Left kidney (tissue), 2 donors: ENCODE measurements around the gene CTNND2. TPM values are rescaled to one million over a fixed set of nuclear protein-coding genes. Genes with fewer than 3 reads are reported as not detected.
"Not testable (repeated sequence)": the region's sequence is repeated elsewhere in the genome, so short reads cannot be mapped to it uniquely, and the experiment has no call there.

Experiments
- DNase-seq: peaks from one replicate; pipeline ENCODE4 v3.0.0-alpha.2; 2013
- polyA plus RNA-seq: library from polyadenylated mRNA; unstranded; fragments of 120-200 nt; gene quantifications from one replicate; pipeline ENCODE4 v1.2.1, GENCODE V29; 2013; ENCODE audit not compliant: insufficient read length

The CTNND2 gene
- polyA plus RNA-seq, 1 donor = 2.8 TPM

DNA sequence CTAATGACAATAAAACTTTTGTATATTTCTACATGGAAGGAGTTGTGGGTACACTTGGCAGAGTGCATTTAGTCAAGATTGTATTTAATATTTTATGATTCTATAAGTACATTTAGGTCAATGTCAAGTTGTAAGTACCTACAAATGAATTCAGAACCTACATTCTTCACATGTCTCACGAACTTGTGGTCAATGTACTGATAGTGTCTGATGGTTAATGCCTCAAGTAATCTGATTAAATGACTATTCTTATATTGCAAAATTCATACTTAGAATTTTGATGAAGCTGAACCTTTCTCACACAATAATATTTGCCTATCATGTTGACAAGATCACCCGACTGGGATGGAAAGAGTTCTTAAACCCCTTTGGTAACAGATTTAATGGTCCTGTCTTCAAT is 444.5 kb downstream of the CTNND2 start:
- DNase-seq = no peak

- DNase-seq = no peak
Measured at GRCh38 chr5:11455505-11455904, 448.7 kb downstream of the CTNND2 start.

- DNase-seq = no peak
Measured at GRCh38 chr5:11452852-11453251, 451.4 kb downstream of the CTNND2 start.

GRCh38 chr5:11449966-11450365 is 454.3 kb downstream of the CTNND2 start:
- no peak for DNase-seq

DNA sequence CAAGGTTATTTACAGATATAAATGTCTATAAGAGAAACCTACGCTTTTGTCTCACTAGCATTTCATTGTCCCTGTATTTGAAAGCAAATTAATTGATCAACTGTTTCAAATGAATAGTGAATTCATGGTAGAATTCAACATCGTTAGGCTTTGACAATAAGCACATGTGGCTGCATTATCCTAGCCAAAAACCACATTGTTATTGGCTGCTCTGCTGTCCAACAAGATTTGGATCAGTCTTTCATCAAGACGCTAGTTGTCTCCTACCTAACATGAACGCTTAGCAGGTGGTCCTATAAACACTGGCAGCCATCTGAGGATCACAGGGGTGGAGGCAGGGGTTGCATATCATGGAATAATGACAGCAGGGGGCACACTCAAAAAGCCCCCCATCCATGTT is 455.0 kb downstream of the CTNND2 start:
- DNase-seq = no peak

DNA sequence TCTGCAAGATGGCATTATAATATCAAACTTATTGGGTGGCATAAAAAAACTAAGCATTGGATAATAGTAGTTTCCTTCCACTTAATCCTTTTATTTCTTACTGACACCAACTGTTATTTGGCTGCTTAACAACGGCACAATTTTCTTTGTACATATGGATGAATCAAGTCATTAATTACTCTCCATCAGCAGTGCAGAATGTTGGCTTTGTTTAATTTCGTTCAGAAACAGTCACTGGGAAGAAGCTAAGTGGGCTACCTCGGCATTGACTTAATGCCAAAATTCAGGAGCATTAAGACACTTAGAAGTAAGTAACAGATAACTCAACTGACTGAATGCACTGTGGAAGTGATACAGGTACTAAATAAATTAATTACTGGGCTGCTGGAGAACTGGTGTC is 460.4 kb downstream of the CTNND2 start:
- no peak for DNase-seq

- DNase-seq = no peak
Measured at GRCh38 chr5:11432116-11432515, 472.1 kb downstream of the CTNND2 start.

- DNase-seq = no peak
Measured at GRCh38 chr5:11429254-11429653, 475.0 kb downstream of the CTNND2 start.

DNA sequence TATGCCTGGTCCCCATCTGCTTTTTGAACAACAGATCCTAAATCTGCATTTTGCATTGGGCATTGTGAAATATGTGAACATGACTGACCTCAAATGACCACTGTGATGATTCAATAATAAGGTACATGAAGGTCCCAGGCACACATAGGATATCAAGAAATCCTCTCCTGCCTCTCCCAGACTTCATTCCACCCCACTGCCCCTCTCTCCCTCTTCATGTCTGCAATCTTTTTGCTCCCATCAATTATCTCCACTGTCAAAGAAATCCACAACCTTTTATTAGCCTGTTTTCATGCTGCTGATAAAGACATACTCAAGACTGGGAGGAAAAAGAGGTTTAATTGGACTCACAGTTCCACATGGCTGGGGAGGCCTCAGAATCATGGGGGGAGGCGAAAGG is 476.7 kb downstream of the CTNND2 start:
- no peak for DNase-seq

DNA sequence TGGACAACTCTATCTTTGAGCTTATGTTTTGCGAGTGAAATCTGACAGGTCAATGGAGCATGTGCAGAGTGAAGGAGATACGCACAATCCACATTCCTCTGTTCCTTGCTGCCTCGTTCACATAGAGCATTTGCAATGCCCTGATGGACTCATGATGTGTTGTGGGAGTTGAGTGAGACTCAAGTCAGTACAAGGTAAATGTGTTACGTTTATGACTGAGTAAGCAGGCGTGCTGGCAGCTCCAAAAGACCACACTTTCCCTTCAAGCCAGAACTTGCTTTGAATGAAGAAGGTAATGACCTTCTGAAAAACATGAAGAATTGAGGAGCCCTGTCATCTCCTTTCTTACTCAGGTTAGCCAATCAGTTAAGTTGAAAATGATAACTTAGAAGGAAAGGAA is 477.8 kb downstream of the CTNND2 start:
- DNase-seq = no peak

- DNase-seq = no peak
Measured at GRCh38 chr5:11422342-11422741, 481.9 kb downstream of the CTNND2 start.

DNA sequence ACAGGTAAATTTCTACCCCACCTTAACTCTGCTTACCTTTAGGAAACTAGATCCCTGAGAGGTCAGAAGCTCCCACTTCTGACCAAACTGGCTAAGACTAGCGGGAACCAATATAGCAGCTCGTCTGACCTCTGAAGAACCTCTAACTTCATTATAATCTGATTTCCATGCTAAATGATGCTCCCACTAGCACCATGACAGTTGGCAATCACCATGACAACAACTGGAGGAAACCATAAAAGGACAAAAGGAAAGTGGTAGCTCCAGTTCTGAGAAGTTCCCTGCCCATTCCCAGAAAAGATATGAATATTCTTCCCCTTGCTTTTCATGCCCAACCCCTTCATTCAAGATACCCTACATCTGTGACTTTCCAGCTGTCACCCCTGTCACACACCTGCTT is 483.3 kb downstream of the CTNND2 start:
- DNase-seq = no peak

DNA sequence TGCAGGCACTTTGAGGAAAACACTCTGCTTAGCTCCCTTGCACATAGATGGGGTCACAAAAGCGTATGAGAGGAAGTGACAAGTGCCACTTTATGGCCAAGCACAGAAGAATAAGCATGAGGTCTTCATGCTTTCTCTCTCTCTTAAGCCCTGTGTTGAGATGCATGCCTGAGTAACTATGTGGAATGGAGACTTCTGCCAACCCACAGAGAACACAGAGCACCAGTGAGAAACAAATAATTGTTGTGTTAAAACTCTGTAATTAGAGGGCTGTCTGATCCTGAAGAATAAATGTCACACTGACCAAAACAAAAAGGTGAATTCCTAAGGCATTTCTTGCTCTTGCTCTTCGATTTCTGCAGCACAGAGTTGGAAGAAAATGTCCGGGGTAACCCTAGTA is 488.5 kb downstream of the CTNND2 start:
- no peak for DNase-seq

GRCh38 chr5:11414732-11415131 is 489.5 kb downstream of the CTNND2 start:
- DNase-seq = not testable (repeated sequence)

DNA sequence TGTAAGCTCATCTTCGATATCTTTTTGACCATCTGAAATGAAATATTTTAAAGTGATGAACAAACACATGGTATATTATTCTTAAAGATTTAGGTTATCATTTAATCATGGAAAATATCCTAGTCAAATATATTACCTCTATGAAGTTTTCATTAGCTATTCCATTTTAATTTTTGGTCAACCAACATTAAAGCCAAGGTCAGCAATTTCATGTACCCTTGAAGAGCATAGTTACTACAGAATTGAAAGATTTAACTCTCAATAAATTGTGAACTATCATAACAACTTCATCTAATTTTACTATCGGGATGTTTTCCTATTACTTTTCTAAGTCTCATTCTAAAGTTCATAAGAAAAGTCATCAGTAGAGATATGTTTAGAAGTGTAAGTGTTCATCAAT is 492.6 kb downstream of the CTNND2 start:
- DNase-seq = no peak

- DNase-seq = no peak
Measured at GRCh38 chr5:11407556-11408145, 496.6 kb downstream of the CTNND2 start.

- no peak for DNase-seq
Measured at GRCh38 chr5:11400316-11400715, 503.9 kb downstream of the CTNND2 start.

- DNase-seq = no peak
Measured at GRCh38 chr5:11398728-11399127, 505.5 kb downstream of the CTNND2 start.

DNA sequence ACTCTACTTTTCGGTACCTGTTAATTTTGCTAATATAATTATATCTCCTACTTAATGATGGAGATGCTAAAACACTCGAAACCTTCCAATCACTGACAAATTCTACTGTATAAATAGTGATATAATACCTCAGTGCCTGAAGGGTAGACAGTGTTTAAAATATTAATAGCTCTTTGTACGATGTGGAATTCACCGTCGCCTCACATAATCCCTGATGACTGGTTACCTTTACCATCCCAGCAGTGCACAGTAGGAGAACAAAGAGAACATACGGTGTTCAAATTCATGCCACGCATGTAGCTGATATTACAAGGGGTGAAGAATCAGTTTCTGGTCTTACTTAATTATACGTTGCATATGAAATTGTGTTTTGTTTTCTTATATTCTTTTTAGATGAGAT is 506.7 kb downstream of the CTNND2 start:
- no peak for DNase-seq

DNA sequence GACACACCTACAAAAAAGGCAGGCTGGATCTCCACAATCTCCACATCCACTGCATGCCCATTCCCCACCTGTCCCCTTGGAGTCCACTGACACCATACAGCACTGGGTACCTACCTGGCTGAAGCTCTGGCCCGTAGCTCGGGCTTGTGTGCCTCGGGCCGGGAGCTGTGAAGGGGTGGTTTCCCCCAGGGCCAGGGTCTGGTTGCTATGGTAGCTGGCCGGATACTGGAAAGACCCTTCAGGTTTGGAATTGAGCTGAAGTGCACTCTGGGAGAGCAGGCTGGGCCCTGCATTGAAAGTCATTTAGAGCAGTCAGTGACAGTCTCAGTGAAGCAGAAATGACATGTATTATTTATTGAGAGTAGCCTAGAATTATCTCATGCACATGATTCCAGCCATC is 507.3 kb downstream of the CTNND2 start:
- DNase-seq = no peak

DNA sequence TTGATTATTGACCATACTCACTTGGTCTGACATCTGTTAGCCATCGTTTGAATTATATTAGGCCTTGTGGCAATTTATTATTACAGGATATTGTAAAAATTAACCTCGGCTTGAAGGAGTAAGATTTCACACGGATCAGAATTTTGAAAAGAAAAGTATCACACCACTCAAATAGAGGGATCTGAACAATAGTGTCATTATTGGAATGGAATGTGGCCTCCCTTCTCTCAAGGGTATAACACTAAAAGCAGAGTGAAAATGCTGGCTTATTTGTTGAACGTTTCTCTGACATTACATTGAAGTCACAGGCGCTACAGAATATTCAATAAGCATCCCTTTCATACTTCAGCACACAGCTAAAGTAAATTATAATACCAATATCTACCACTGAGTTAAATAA is 509.3 kb downstream of the CTNND2 start:
- DNase-seq = no peak

- no peak for DNase-seq
Measured at GRCh38 chr5:11390291-11390767, 513.9 kb downstream of the CTNND2 start.

DNA sequence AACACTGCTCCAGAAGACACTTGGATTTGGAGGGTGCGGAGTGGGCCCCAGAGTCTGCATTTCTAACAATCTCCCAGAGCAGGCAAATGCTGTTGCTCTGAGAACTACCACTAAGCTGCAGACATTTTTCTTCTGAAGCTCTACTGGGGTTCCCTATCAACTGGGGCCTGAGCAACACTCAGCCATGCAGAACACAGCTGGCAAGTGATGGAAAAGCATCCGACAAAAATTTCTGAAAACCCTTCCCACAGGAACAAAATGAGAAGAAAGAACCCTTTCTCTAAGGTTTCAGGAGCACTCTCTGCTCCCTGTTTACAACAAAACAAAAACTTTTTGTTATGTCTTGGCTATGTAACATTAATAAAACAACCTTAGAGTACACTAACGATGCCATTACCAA is 516.9 kb downstream of the CTNND2 start:
- no peak for DNase-seq

- DNase-seq = no peak
Measured at GRCh38 chr5:11386398-11386797, 517.8 kb downstream of the CTNND2 start.

- DNase-seq = no peak
Measured at GRCh38 chr5:11385901-11386293, 518.3 kb downstream of the CTNND2 start.
